HEK293 (cell line): ENCODE data around the gene TMEM72.
A peak's percentile ranks its signal among the peaks of the same experiment; 100 is the strongest.

Source experiments
- CTCF ChIA-PET: fragments of 350-600 bp; formaldehyde crosslinking; extraction: SDS; loops from one replicate; lab custom pipeline; 2021; ENCODE audit warnings: antibody characterized with exemption; lab: Yijun Ruan, JAX
- POLR2A ChIA-PET: fragments of 300-600 bp; formaldehyde crosslinking; extraction: SDS; loops from one replicate; lab custom pipeline; 2020; ENCODE audit warnings: antibody characterized with exemption, inconsistent platforms; lab: Yijun Ruan, JAX
- H3K27ac ChIP-seq: fragments of 200-500 bp; sonication (Bioruptor generic); 2 replicates; pipeline ENCODE4 v1.5.1; 2014; ENCODE audit warnings: low read depth, low read length, control low read depth, inconsistent platforms; ENCODE audit errors: extremely low read depth
- H3K36me3 ChIP-seq, 2 experiments: fragments of 200-500 bp in 1 of 2; sonication (Bioruptor generic) in 1 of 2; 1 replicate in 1 of 2; 2 replicates in 1 of 2; pipeline ENCODE4 v1.5.1; 2014 to 2017; ENCODE audit warnings: inconsistent platforms in 2 of 2, low read length in 2 of 2; ENCODE audit not compliant: control insufficient read depth in 2 of 2, insufficient read depth in 1 of 2
- H3K4me1 ChIP-seq: fragments of 200-500 bp; sonication (Bioruptor generic); 2 replicates; pipeline ENCODE4 v1.5.1; 2014; ENCODE audit warnings: mild to moderate bottlenecking, low read length, inconsistent platforms; ENCODE audit not compliant: control insufficient read depth, insufficient read depth
- H3K4me3 ChIP-seq: 2 replicates; pipeline ENCODE4 v1.5.1; 2011; ENCODE audit warnings: low read depth, mild to moderate bottlenecking, control low read depth, low read length, moderate library complexity
- H3K9me3 ChIP-seq: fragments of 200-500 bp; sonication (Bioruptor generic); 2 replicates; pipeline ENCODE4 v1.5.1; 2014; ENCODE audit warnings: low read depth, low read length, inconsistent platforms; ENCODE audit not compliant: control insufficient read depth, insufficient read depth
- BCL11A ChIP-seq: fragments of 450-650 bp; formaldehyde crosslinking; IDR thresholded peaks from 2 replicates; pipeline ENCODE4 v1.5.1; 2016; ENCODE audit warnings: low read depth, missing biosample characterization, missing genetic modification characterization
- GLIS1 ChIP-seq: fragments of 450-650 bp; formaldehyde crosslinking; IDR thresholded peaks from 2 replicates; pipeline ENCODE4 v1.5.1; 2016; ENCODE audit warnings: missing biosample characterization, missing genetic modification characterization
- MEIS1 ChIP-seq: sonication (generic); formaldehyde crosslinking; IDR thresholded peaks from 2 replicates; pipeline ENCODE4 v1.8.1; 2022; ENCODE audit warnings: missing genetic modification reagents, mild to moderate bottlenecking, borderline replicate concordance
- MZF1 ChIP-seq: fragments of 450-650 bp; formaldehyde crosslinking; IDR thresholded peaks from 2 replicates; pipeline ENCODE4 v1.5.1; 2017; ENCODE audit warnings: missing biosample characterization, missing genetic modification characterization, borderline replicate concordance
- OVOL3 ChIP-seq: fragments of 450-650 bp; formaldehyde crosslinking; IDR thresholded peaks from 2 replicates; pipeline ENCODE4 v1.5.1; 2016; ENCODE audit warnings: missing biosample characterization, missing genetic modification characterization
- ZFP37 ChIP-seq: fragments of 450-650 bp; formaldehyde crosslinking; IDR thresholded peaks from 2 replicates; pipeline ENCODE4 v1.5.1; 2016; ENCODE audit warnings: missing biosample characterization, missing genetic modification characterization
- ZNF221 ChIP-seq: fragments of 450-650 bp; formaldehyde crosslinking; IDR thresholded peaks from 2 replicates; pipeline ENCODE4 v1.5.1; 2017; ENCODE audit warnings: missing biosample characterization, missing genetic modification characterization, borderline replicate concordance
- ZNF488 ChIP-seq: fragments of 450-650 bp; formaldehyde crosslinking; IDR thresholded peaks from 2 replicates; pipeline ENCODE4 v1.5.1; 2016; ENCODE audit warnings: missing biosample characterization, missing genetic modification characterization
- ZNF549 ChIP-seq: fragments of 450-650 bp; IDR thresholded peaks from 2 replicates; pipeline ENCODE4 v1.5.1; 2018; ENCODE audit warnings: missing biosample characterization, missing genetic modification characterization, mild to moderate bottlenecking, inconsistent platforms, moderate library complexity
- ZNF692 ChIP-seq: fragments of 450-650 bp; formaldehyde crosslinking; IDR thresholded peaks from 2 replicates; pipeline ENCODE4 v1.5.1; 2016; ENCODE audit warnings: missing biosample characterization, missing genetic modification characterization
- TF ChIP-seq, protein P1 (sequence below): fragments of 450-650 bp; IDR thresholded peaks from 2 replicates; pipeline ENCODE4 v1.5.1; 2018; ENCODE audit warnings: missing biosample characterization, mild to moderate bottlenecking, missing genetic modification characterization
- TF ChIP-seq, protein P2 (sequence below): fragments of 450-650 bp; formaldehyde crosslinking; IDR thresholded peaks from 2 replicates; pipeline ENCODE4 v1.5.1; 2016; ENCODE audit warnings: missing biosample characterization, missing genetic modification characterization, low read depth

Gene TMEM72

GRCh38 chr10:44949915-44950314 lies 38.8 kb downstream of the TMEM72 start (continued):
- TF ChIP-seq, protein P1, sequence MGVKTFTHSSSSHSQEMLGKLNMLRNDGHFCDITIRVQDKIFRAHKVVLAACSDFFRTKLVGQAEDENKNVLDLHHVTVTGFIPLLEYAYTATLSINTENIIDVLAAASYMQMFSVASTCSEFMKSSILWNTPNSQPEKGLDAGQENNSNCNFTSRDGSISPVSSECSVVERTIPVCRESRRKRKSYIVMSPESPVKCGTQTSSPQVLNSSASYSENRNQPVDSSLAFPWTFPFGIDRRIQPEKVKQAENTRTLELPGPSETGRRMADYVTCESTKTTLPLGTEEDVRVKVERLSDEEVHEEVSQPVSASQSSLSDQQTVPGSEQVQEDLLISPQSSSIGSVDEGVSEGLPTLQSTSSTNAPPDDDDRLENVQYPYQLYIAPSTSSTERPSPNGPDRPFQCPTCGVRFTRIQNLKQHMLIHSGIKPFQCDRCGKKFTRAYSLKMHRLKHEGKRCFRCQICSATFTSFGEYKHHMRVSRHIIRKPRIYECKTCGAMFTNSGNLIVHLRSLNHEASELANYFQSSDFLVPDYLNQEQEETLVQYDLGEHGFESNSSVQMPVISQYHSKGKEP (tag by site-specific recombination), result no peak
- no peak for TF ChIP-seq ZFP37 (tag by site-specific recombination)
- no peak for TF ChIP-seq MEIS1
- peak; percentile 94 for TF ChIP-seq ZNF692 (tag by site-specific recombination)
- no peak for TF ChIP-seq BCL11A
- TF ChIP-seq, protein P2, sequence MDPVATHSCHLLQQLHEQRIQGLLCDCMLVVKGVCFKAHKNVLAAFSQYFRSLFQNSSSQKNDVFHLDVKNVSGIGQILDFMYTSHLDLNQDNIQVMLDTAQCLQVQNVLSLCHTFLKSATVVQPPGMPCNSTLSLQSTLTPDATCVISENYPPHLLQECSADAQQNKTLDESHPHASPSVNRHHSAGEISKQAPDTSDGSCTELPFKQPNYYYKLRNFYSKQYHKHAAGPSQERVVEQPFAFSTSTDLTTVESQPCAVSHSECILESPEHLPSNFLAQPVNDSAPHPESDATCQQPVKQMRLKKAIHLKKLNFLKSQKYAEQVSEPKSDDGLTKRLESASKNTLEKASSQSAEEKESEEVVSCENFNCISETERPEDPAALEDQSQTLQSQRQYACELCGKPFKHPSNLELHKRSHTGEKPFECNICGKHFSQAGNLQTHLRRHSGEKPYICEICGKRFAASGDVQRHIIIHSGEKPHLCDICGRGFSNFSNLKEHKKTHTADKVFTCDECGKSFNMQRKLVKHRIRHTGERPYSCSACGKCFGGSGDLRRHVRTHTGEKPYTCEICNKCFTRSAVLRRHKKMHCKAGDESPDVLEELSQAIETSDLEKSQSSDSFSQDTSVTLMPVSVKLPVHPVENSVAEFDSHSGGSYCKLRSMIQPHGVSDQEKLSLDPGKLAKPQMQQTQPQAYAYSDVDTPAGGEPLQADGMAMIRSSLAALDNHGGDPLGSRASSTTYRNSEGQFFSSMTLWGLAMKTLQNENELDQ (tag by site-specific recombination), result no peak

GRCh38 chr10:44950326-44951225 lies 39.4 kb downstream of the TMEM72 start:
- TF ChIP-seq ZNF488, result no peak
- TF ChIP-seq ZNF221 (tag by site-specific recombination), result no peak
- no peak for TF ChIP-seq OVOL3
- TF ChIP-seq GLIS1, result peak; percentile 60
- ChIA-PET CTCF (no interaction called here), POLR2A (interaction anchor here (1.3 kb wide), 1 partner anchor 9 kb away, joined by 4 read pairs; the partner anchor contains the start of gene RASSF4)
- no peaks in the 10 kb centered on the region for H3K36me3 ChIP-seq
- no peak overlapping the region for H3K27ac ChIP-seq
- peaks cover 3% of the 10 kb centered on the region for H3K4me1 ChIP-seq
- H3K9me3 ChIP-seq, result no peaks in the 10 kb centered on the region
- H3K4me3 ChIP-seq, result no peak overlapping the region

- no peak overlapping the region for H3K27ac ChIP-seq
- TF ChIP-seq ZNF549 (no peak), MZF1 (0 out of 2 replicates have a peak, but pooled peaks have one; percentile 84)
- H3K4me1 ChIP-seq, result peaks cover 3% of the 10 kb centered on the region
- H3K4me3 ChIP-seq, result no peak overlapping the region
- H3K36me3 ChIP-seq, result no peaks in the 10 kb centered on the region
- H3K9me3 ChIP-seq, result no peaks in the 10 kb centered on the region
- POLR2A ChIA-PET, result no interaction called here
- CTCF ChIA-PET, result interaction anchor here (0.9 to 1.1 kb wide), 3 partner anchors 12 to 42 kb away, joined by 3 read pairs; no protein-coding TSS in a partner anchor
These were observed 40.6 kb downstream of the TMEM72 start for GRCh38 chr10:44951576-44952226.
